Natural killer cell (primary cell): Measurements from ENCODE around the gene ZC3H7B. TPM values are rescaled to one million over a fixed set of nuclear protein-coding genes. Genes with fewer than 3 reads are reported as not detected.
"Not testable (repeated sequence)": the region's sequence is repeated elsewhere in the genome, so short reads cannot be mapped to it uniquely, and the experiment has no call there.

Experiments
- ATAC-seq, 3 donors: fragments of 150-1000 bp in 2 of 3; fragments of 200-7000 bp in 1 of 3; cut with Tn5 transposase; 1 replicate in 1 of 3; 2 replicates in 2 of 3; pipeline ENCODE4 v1.10.0; 2021; ENCODE audit warnings: mild to moderate bottlenecking in 2 of 3, moderate library complexity in 2 of 3
- DNase-seq, 2 donors: peaks; one replicate each; pipeline versions ENCODE4 v3.0.0 to v3.0.0-alpha.2; 2013 to 2021; ENCODE audit warnings: mixed read lengths in 1 of 2
- H3K27ac ChIP-seq: one replicate; pipeline ENCODE4 v1.5.1; 2013; ENCODE audit warnings: mild to moderate bottlenecking, low read length
- H3K27me3 ChIP-seq: one replicate; pipeline ENCODE4 v1.6.1; 2013; ENCODE audit warnings: low read length; ENCODE audit not compliant: control insufficient read depth, insufficient read depth
- H3K36me3 ChIP-seq: one replicate; pipeline ENCODE4 v1.6.1; 2013; ENCODE audit warnings: low read length; ENCODE audit not compliant: control insufficient read depth, insufficient read depth
- H3K4me1 ChIP-seq: one replicate; pipeline ENCODE4 v1.6.1; 2013; ENCODE audit warnings: low read length; ENCODE audit not compliant: control insufficient read depth, insufficient read depth
- H3K4me3 ChIP-seq: one replicate; pipeline ENCODE4 v1.5.1; 2013; ENCODE audit warnings: low read length
- H3K9me3 ChIP-seq: one replicate; pipeline ENCODE4 v1.6.1; 2013; ENCODE audit warnings: low read length; ENCODE audit not compliant: control insufficient read depth, insufficient read depth
- H3K27ac Mint-ChIP-seq, 2 donors: one replicate each; pipeline ENCODE4 v1.8.0; 2022; ENCODE audit warnings: mild to moderate bottlenecking in 2 of 2, mixed read lengths in 2 of 2, moderate library complexity in 1 of 2
- H3K27me3 Mint-ChIP-seq, 2 donors: one replicate each; pipeline ENCODE4 v1.8.0; 2022; ENCODE audit warnings: low read depth in 2 of 2, mixed read lengths in 2 of 2
- H3K36me3 Mint-ChIP-seq: one replicate; pipeline ENCODE4 v1.8.0; 2022; ENCODE audit warnings: mixed read lengths
- H3K4me1 Mint-ChIP-seq, 2 donors: one replicate each; pipeline ENCODE4 v1.8.0; 2022; ENCODE audit warnings: mixed read lengths in 2 of 2
- H3K4me3 Mint-ChIP-seq: one replicate; pipeline ENCODE4 v1.8.0; 2022; ENCODE audit warnings: mild to moderate bottlenecking, moderate library complexity, mixed read lengths
- H3K9me3 Mint-ChIP-seq, 2 donors: one replicate each; pipeline ENCODE4 v1.8.0; 2022; ENCODE audit warnings: mixed read lengths in 2 of 2
- CTCF ChIP-seq: fragments of 200-600 bp; IDR thresholded peaks from one replicate; pipeline ENCODE4 v1.8.0; 2022; ENCODE audit warnings: antibody characterized with exemption
- WGBS: methylation state at CpG from one replicate; pipeline ENCODE4 v1.1.7; 2013; ENCODE audit warnings: missing lambda C conversion rate; ENCODE audit not compliant: insufficient coverage; 5-methylcytosine and 5-hydroxymethylcytosine counted together
- intact Hi-C: fragments of 100-400 bp; cut with micrococcal nuclease; formaldehyde crosslinking; loops from one replicate; pipeline ENCODE4 v1.14.2; 2022
- total RNA-seq, 4 donors: library from RNA; stranded (reverse); fragments of 120-200 nt in 1 of 4; gene quantifications; one replicate each; pipeline versions ENCODE4 v1.2.3 to v1.2.4, GENCODE V29; 2013 to 2022

ZC3H7B gene
- total RNA-seq, 3 donors from 2014 or later (not counting 1 experiment from before 2014, with no cell fraction given), result 33.9 to 40.3 (median 38.3) TPM

GRCh38 chr22:41401781-41402648 is 100.7 kb downstream of the ZC3H7B start:
- no peak for ATAC-seq
- DNase-seq, result no peak
- no peak overlapping the region for H3K27ac Mint-ChIP-seq

GRCh38 chr22:41402851-41403250 is 101.5 kb downstream of the ZC3H7B start:
- H3K9me3 ChIP-seq, H3K4me1 ChIP-seq, H3K9me3 Mint-ChIP-seq, ATAC-seq, H3K4me1 Mint-ChIP-seq, H3K27me3 ChIP-seq, H3K27ac ChIP-seq, H3K36me3 Mint-ChIP-seq, H3K4me3 ChIP-seq, H3K27me3 Mint-ChIP-seq, H3K4me3 Mint-ChIP-seq, H3K36me3 ChIP-seq, DNase-seq, H3K27ac Mint-ChIP-seq: not testable (repeated sequence)
- intact Hi-C loops, result loop anchor here (1.0 to 2.0 kb wide), 3 partner anchors 123 to 194 kb away; no protein-coding TSS in a partner anchor
- WGBS, result 91% methylated on average over 14 of the region's 14 CpGs

More at GRCh38 chr22:41401781-41402648, 100.7 kb downstream of the ZC3H7B start:
- no peaks in the 10 kb centered on the region for H3K36me3 Mint-ChIP-seq
- no peaks in the 10 kb centered on the region for H3K9me3 Mint-ChIP-seq
- TF ChIP-seq CTCF, result no peak
- Histone ChIP-seq H3K27ac (no peak overlapping the region), H3K36me3 (peaks cover 6% of the 10 kb centered on the region), H3K9me3 (no peaks in the 10 kb centered on the region), H3K27me3 (no peaks in the 10 kb centered on the region), H3K4me3 (no peak overlapping the region), H3K4me1 (peaks cover 7% of the 10 kb centered on the region)
- WGBS, result 70% methylated on average over 16 of the region's 16 CpGs
- H3K4me3 Mint-ChIP-seq, result no peak overlapping the region
- intact Hi-C loops, result loop anchor here (2.0 kb wide), 1 partner anchor 195 kb away; no protein-coding TSS in a partner anchor
- H3K4me1 Mint-ChIP-seq, result peaks cover 5% of the 10 kb centered on the region in 2 donors
- peaks cover 0 to 2% of the 10 kb centered on the region in 2 donors for H3K27me3 Mint-ChIP-seq

GRCh38 chr22:41403532-41404318 is 102.4 kb downstream of the ZC3H7B start:
- H3K9me3 ChIP-seq, result no peaks in the 10 kb centered on the region
- no peaks in the 10 kb centered on the region for H3K36me3 ChIP-seq
- no peak overlapping the region for H3K4me3 ChIP-seq
- Mint-ChIP-seq H3K9me3 (no peaks in the 10 kb centered on the region), H3K4me1 (peaks cover 5% of the 10 kb centered on the region in 2 donors), H3K36me3 (no peaks in the 10 kb centered on the region), H3K27me3 (peaks cover 0 to 2% of the 10 kb centered on the region in 2 donors), H3K4me3 (no peak overlapping the region), H3K27ac (no peak overlapping the region)
- ATAC-seq (peak; percentile 97 to 100 (median 100)), DNase-seq (peak; percentile 76 to 92)
- no peaks in the 10 kb centered on the region for H3K27me3 ChIP-seq
- intact Hi-C loops, result loop anchor here (1.0 to 2.0 kb wide), 4 partner anchors 43 to 193 kb away; partner anchors contain the start of gene TOB2
- WGBS, result 21% methylated on average over 18 of the region's 18 CpGs
- H3K27ac ChIP-seq, result no peak overlapping the region
- peak; percentile 90 for TF ChIP-seq CTCF
- peaks cover 7% of the 10 kb centered on the region for H3K4me1 ChIP-seq

GRCh38 chr22:41405588-41405987 is 104.3 kb downstream of the ZC3H7B start:
- Histone ChIP-seq H3K27ac (no peak overlapping the region), H3K4me1 (peaks cover 7% of the 10 kb centered on the region), H3K36me3 (no peaks in the 10 kb centered on the region), H3K27me3 (no peaks in the 10 kb centered on the region), H3K9me3 (no peaks in the 10 kb centered on the region), H3K4me3 (no peak overlapping the region)
- ATAC-seq (no peak), DNase-seq (no peak)
- H3K27ac Mint-ChIP-seq, result no peak overlapping the region
- 53% methylated on average over 8 of the region's 8 CpGs for WGBS
- peaks cover 0 to 2% of the 10 kb centered on the region in 2 donors for H3K27me3 Mint-ChIP-seq
- peaks cover 5% of the 10 kb centered on the region in 2 donors for H3K4me1 Mint-ChIP-seq
- H3K36me3 Mint-ChIP-seq, result no peaks in the 10 kb centered on the region
- no peak for TF ChIP-seq CTCF
- intact Hi-C loops, result loop anchor here (2.0 kb wide), 1 partner anchor 41 kb away; the partner anchor contains the start of gene TOB2
- no peak overlapping the region for H3K4me3 Mint-ChIP-seq
- H3K9me3 Mint-ChIP-seq, result no peaks in the 10 kb centered on the region
